Lower leg skin (tissue), 4 donors: ENCODE results near the gene CAMKMT. TPM values are rescaled to one million over a fixed set of nuclear protein-coding genes. Genes with fewer than 3 reads are reported as not detected.

Source experiments
- DNase-seq, 2 donors: peaks; one replicate each; pipeline ENCODE4 v3.0.0-alpha.2; 2019; ENCODE audit warnings: low spot score in 2 of 2
- H3K4me3 ChIP-seq: fragments of 200-600 bp; sonication (generic); 2 replicates; pipeline ENCODE4 v1.5.1; 2017; ENCODE audit warnings: mild to moderate bottlenecking, low read depth; ENCODE audit not compliant: poor library complexity, severe bottlenecking
- CTCF ChIP-seq, 3 donors: fragments of 450-650 bp; IDR thresholded peaks; one replicate each; pipeline ENCODE4 v1.5.1; 2016; ENCODE audit warnings: antibody characterized with exemption in 3 of 3, mild to moderate bottlenecking in 3 of 3, moderate library complexity in 2 of 3
- POLR2A ChIP-seq, 2 donors: fragments of 450-650 bp; IDR thresholded peaks; one replicate each; pipeline ENCODE4 v1.6.1; 2016 to 2017; ENCODE audit warnings: antibody characterized with exemption in 2 of 2, mild to moderate bottlenecking in 1 of 2, moderate library complexity in 1 of 2
- WGBS, 2 donors: methylation state at CpG; one replicate each; pipeline ENCODE4 v1.1.5; 2018; 5-methylcytosine and 5-hydroxymethylcytosine counted together
- intact Hi-C: fragments of 100-400 bp; cut with DNase I; formaldehyde crosslinking; loops from one replicate; pipeline ENCODE4 v1.15.0; 2023; ENCODE audit warnings: low total_unique reads
- total RNA-seq, 4 donors: library from RNA; depleted of rRNA; stranded (reverse); fragments of >200 nt; gene quantifications; one replicate each; pipeline ENCODE4 v1.1.0, GENCODE V29; 2016

CAMKMT gene
- total RNA-seq, 4 donors from 2014 or later: 4.2 to 18.3 (median 9.8) TPM

GRCh38 chr2:44796771-44797170 lies 435.0 kb downstream of the CAMKMT start:
- no peak overlapping the region for H3K4me3 ChIP-seq
- intact Hi-C loops: no loop called here
- WGBS, 2 donors: 75 to 85% methylated on average over 4 of the region's 4 CpGs
- peak in 1 of 2 donors; percentile 31 for DNase-seq
- TF ChIP-seq CTCF (IDR thresholded peaks at IDR 0.05): no peak
- TF ChIP-seq POLR2A (IDR thresholded peaks at IDR 0.05): no peak

DNA sequence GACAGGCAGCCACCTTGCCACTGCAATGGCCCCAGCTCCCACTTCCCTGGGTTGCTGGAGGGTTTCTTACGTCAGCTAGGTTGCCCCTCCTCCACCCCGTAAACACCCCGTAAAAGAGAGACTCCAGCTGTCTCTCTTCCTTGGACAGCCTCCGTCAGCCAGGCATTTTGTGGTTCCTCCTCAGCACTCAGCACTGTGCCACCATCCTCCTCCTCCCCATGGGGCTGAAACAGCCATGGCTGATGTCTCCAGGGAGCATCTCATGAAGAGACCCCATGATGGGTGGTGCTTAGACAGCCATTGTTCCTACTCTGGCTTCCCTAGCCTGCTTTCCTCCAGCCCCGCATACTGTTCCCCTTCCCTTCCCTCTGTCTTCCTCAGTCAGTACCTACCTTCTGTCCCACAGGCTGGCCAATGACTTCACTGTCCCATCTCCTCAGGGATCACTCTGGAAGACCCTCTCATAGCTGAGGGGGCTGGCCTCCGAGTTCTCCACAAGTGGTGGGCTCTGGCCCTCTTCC lies 436.5 kb downstream of the CAMKMT start:
- 65% methylated on average over 6 of the region's 6 CpGs for WGBS, 2 donors
- intact Hi-C loops: no loop called here
- TF ChIP-seq POLR2A (IDR thresholded peaks at IDR 0.05) (no peak), CTCF (IDR thresholded peaks at IDR 0.05) (no peak)
- DNase-seq: peak in 1 of 2 donors; percentile 62
- H3K4me3 ChIP-seq: no peak overlapping the region

GRCh38 chr2:44799105-44799504 lies 437.4 kb downstream of the CAMKMT start:
- intact Hi-C loops: no loop called here
- no peak for DNase-seq
- TF ChIP-seq POLR2A (IDR thresholded peaks at IDR 0.05) (no peak), CTCF (IDR thresholded peaks at IDR 0.05) (no peak)
- WGBS, 2 donors: 90 to 92% methylated on average over 3 of the region's 3 CpGs
- no peak overlapping the region for H3K4me3 ChIP-seq

GRCh38 chr2:44799754-44800153 lies 438.0 kb downstream of the CAMKMT start:
- TF ChIP-seq POLR2A (IDR thresholded peaks at IDR 0.05) (no peak), CTCF (IDR thresholded peaks at IDR 0.05) (no peak)
- DNase-seq: peak in 1 of 2 donors; percentile 45
- 72 to 85% methylated on average over 2 of the region's 2 CpGs for WGBS, 2 donors
- no peak overlapping the region for H3K4me3 ChIP-seq
- intact Hi-C loops: no loop called here

DNA sequence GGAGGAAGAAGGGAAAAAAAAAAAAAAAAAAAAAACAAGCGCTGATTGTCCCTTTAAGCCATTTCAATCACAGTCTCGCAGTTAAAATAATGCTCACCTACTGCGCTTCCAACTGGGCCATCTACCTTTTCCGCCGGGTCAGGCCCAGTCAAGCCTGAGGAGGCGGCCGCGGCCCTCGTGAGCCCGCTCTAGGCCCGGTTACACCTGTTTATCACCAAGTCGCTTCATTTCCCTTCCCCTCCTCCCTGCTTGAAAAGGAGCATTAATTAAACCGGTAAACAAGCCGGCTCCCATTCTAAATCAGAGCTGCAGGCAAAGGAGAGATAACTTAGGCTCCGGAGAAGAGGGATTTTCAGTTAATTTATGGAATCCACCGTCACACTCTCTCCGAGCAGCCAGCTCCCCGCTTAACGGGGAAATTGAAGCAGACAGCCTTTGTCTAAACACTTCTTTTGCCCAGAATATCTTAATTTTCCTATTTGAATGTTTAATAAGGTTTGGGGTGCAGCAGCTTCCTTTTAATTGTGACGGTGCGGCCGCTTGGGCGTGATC lies 439.6 kb downstream of the CAMKMT start:
- peak in 1 of 2 donors; percentile 49 for DNase-seq
- H3K4me3 ChIP-seq: no peak overlapping the region
- TF ChIP-seq CTCF (IDR thresholded peaks at IDR 0.05) (no peak), POLR2A (IDR thresholded peaks at IDR 0.05) (no peak)
- intact Hi-C loops: no loop called here
- 14 to 17% methylated on average over 23 of the region's 23 CpGs for WGBS, 2 donors
